HS-5 (cell line): Measurements from ENCODE around the gene UBE2N.

ENCODE experiments used
- DNase-seq: peaks from one replicate; pipeline ENCODE4 v3.0.0-alpha.2; 2012; ENCODE audit warnings: low read depth

The UBE2N gene

DNA sequence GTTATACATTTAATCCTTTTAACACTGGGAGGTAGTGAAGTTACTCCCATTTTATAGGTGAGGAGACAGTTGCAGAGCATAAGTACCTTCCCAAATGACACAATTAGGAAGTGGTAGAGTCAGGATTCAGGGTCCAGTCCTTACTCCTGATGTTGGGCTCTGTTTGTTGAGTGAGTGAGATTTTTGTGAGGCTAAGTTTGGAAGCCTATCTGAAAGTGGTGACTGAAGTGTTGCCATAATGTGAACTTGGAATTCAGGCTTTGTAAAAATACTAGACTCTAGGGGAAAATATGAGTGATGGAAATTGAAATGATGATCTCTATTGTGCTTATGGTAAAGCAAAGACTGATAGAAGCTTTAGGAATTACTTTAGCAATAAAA is 61.8 kb downstream of the UBE2N start:
- DNase-seq = no peak

DNA sequence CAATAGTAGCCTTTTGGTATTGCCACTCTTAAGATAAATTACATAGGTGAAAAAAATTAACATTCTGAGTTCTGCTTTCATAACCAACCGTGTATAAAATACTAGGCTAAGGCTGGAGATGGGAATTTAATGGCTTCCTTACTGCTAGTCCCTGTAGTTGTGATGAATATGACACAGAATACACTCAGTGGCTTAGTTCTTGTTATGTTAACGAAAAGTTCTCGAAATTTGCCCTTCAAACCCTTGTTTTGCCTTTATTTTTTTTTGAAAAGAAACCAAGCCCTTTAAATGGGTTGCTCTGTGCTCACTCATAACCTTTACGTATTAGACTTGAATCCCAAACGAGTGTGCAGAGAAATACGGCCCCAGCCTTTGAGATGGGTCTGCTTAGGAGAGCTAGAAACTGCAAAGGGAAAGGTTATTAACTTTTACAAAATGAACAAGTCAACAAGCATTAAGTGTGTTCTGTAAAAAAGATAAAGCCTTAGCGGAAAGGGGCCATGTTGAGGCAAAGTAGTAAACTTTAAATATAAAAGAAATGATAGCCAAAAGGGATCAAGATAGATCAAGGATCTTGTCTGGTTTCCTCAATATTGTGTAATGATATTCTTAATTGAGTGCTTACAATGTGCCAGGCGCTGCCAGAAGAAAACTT is 62.3 kb downstream of the UBE2N start:
- no peak for DNase-seq

DNA sequence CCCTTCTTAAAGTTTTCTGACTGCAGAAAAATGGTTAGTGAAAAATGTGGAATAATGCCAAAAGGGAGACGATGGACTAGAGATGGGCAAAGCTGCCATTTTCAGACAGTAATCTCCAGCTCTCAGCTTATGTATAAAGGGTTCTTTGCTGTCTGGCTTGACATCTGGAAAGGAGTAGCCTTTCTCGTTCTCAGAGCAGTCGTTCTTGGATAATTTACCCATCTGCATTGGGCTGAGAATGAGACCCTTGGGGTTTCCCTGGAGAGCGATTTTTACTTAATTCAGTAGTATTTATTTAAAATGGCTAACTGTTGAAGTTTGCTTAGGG is 62.8 kb downstream of the UBE2N start:
- DNase-seq = no peak

DNA sequence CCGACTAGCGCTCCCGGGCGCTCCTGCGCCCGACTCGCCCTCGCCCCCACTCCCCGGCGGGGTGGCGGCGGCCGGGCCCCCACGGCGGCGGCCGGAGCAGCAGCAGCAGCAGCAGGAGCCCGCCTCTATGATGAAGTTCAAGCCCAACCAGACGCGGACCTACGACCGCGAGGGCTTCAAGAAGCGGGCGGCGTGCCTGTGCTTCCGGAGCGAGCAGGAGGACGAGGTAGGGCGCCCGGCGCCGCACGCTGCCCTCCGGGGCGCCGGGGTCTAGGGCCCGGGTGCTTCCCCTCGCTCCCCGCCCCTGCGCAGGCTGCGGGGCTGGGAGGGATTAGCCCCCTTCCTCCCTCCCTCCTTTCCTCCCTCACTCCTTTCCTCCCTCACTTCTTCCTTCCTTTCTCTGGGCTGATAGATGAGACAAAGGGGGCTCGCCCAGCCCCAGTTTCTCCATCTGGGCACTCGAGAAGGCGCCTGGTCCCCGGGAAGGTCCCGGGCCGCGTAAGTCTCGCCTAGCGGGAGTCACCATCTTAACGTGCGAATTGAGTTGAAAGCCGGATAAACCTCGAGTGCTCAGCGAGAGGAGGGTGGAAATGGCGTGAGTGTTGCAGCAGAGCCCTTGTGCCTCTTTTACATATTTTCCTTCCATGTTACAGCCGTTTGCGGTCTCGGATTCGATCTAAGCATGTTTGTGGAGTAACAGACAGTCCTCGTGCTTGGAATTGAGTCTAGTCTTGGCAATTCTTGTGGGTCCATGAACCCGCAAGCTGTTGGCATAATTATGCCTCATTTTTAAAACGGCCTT is 63.4 kb downstream of the UBE2N start:
- peak; percentile 49 for DNase-seq

DNA sequence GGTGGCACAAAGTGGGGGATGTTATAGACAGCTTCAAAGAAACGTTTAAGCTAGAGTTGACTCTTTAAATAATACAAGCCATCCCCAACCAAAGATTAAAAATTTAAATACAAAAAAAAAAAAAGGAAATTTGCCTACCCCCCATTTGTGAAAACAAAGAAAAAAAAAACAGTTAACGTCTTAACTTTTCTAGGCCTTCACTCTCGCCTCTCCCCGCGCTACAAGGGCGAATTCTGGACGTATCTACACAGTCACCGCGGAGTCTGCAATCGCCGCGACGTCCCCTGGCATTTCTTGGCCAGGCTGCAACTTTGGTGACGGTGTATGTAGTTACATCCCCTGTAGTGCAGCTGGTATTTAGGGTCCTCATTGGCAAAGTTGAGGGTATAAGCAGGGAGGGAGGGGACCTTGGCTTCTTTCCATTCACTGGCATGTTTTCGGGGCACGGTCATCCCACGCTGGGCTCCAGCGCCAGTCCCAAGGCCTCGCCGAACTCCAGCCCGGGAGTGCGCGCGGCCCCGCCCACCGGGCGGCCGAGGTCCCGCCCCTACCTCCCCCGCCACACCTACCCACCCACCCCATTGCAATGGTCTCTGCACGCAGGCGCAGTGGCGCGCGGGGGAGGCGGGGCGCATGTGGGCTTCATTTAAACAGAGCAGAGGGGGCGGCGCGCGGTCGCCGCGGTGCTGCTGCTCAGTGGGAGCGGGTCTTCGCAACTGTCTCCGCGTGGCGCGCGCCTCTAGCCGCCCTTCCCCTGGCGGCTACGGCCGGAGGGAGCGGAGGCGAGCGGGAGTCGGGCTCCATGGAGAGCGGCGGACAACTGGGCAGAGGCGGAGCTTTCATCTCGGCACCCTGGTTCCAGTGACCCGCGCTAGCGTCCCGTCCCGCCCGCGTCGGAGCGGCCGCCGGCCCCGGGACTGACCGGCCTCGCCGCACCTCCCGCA is 64.2 kb downstream of the UBE2N start, which contains the start of gene NUDT4:
Gene NUDT4 (plus strand): TSS at position 674 of the 944 bp plus-strand sequence. CDS start 398 bp downstream, outside the sequence.
- peak; percentile 68 for DNase-seq

DNA sequence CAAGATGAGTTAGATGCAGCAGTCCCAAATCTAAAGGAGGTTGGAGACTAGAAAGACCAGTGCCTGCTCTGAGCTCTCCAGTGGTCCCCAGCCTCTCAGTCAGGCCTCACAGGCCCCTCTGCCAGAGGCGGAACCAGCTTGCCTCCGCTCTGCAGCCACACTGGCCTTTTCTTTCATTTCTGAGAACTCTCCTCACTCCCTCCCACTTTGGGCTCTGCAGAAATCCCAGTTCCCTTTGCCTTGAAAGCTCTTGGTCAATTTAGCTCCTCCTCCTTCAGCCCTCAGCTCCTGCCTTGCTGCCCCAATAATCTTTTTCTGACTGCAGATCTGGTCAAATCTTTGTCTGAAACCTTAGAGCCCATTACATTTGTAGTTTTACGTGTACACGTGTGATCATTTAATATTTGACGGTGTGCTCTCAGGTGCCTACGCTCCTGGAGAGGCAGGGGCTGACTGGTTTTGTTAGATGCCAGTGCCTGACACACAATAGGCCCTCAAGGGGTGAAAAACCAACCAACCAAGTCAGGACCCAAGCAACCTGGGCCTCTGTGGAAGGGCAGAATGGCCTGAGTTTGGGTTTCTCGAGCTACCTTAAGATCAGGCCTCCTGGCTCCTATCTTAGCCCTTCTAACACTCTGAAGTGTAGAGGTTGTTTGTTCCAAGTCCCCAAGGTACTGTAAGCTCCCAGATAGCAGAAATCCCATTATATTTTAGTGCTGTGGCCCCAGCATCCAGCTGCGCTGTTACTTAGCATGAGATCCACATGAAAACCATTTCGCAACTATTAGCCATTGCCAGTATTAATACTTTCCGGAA is 65.1 kb downstream of the UBE2N start:
- DNase-seq = no peak

DNA sequence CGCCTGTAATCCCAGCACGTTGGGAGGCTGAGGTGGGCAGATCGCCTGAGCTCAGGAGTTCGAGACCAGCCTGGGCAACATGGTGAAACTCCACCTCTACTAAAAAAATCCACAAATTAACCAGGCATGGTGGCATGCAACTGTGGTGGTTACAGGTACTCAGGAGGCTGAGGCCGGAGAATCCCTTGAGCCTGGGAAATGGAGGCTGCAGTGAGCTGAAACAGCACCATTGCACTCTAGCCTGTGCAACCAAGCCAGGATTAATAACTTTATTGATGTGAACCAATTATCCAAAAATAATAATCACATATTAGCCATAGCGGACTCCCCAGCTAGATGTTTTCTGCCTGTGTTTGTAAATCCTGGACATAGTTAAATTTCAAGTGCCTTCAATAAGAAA is 65.8 kb downstream of the UBE2N start:
- DNase-seq = no peak

DNA sequence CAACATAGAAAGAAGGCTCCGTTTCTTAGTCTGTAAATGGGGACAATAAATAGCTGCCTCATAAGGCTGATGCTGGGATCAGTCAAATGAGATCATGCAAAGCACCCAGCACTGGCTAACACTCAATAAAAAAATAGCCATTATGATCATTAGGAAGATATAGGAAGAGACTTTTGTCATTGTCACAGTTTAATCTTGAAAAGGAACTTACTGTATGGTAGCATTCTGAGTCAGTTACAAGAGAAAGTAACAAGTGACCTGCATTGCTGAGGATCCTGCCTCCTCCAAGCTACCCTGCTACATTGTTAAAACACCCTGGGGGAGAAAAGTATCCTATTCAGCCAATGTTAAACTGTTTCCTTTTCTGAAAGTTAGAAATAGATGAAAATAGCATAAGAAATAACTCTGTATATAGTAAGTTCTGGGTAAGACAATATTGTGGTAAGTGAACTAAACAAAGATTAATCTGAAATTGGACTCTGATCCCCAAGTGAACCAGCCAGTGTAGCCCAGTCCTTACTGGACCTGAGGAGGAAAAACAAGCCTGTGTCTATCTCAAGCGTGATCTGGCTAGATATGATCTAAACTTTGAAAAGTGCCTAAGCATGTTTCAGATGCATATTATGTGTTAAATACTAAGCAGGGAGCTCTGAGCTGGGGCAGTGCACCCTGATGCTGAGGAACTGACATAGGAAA is 67.6 kb downstream of the UBE2N start:
- DNase-seq = no peak

DNA sequence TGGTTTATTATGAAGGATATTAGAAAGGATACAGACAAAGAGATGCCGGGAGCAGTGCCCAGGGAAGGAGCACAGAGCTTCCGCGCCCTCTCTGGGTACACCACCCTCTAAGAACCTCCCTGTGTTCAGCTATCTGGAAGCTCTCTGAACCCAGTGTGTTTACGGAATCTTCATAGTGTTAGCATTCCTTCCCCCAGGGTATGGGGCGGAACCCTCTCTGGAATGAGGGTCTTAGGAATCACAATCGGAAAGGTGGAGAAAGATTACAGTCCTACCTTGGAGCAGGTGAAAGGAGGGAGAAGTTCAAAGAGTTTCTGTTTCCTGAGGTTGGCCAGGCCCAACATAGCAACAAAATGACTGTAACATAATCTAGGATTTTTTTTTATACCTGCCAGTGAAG is 70.8 kb downstream of the UBE2N start:
- DNase-seq = no peak

DNA sequence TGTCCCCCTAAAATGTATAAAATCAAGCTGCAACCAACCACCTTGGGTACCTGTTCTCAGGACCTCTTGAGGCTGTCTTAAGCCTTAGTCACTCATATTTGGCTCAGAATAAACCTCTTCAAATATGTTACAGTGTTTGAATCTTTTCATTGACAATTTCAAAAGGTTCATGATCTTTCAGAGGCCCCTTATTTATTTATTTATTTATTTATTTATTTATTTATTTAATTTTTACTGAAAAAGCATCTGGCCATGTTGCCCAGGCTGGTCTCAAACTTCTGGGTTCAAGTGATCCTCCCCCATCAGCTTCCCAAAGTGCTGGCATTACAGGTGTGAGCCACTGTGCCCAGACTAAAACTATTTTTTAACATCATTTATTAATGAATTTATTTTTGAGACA is 72.2 kb downstream of the UBE2N start:
- no peak for DNase-seq

DNA sequence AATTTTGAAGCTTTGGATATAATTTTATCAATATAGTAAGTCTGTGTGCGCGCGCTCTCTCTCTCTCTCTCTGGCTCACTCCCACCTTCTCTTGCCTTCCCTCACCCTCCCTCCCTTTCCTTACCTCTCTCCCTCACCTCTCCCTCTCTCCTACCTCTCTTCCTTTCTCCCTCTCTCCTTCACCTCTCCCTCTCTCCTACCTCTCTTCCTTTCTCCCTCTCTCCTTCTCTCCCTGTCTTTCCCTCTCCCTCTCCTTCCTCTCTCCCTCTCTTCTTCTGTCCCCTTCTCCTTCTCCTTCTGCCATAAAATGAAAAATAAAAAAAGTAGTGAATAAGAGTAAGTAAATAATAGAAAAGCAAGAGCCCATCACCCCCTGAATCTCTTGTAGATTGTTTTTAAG is 73.0 kb downstream of the UBE2N start:
- no peak for DNase-seq

DNA sequence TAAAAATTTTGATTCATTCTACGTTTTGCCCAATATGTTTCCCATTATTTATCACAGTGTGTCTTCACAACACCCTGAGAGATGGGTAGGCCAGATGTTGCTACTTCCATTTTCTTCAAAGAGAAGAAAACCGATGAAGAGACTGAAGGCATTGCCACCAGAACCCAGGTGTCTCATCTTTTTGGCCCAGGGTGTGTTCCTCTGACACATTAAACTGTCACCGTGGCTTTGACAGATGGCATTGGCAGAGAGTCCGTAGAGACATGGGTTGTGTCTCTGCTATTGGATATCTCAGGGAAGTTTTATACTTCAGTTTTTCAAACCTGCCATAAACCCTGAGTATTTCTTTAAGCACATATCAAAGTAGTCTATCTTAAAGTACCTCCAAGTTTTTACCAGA is 75.3 kb downstream of the UBE2N start:
- no peak for DNase-seq

DNA sequence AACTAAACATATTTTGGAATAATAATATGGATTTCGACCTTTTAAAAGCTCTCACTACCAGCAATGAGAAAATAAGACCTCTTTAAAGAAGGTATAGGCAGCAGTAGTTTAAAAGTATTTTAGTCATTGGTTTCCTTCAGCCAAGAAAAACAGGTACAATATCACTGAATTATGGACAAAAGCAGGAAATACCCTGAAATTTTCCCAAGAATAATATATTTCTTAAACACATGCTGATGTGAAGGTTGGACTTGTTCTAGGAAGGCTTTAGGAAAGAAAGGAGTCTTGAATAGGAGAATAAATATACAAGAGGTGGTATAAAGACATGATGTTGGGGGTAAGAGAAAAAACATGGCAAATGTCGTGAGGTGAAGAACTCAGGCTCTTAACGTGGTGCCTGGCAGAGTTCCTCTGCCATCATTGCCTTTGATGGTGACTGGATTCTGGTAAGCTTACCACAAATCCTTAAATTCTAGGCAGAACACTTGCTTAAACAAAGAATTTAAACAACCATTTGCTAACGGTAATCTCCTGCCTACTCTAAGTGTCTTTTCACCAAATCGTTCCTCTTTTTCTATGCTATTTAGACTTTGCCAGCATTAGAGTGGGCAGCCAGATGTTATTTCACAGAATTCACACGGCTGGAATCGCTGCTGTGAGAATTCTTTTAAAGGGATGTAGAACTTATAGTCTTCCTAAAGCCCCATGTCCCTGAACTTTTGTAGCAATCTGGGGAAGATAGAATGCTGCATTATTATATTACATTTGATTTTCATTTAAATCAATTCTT is 75.9 kb downstream of the UBE2N start:
- no peak for DNase-seq

DNA sequence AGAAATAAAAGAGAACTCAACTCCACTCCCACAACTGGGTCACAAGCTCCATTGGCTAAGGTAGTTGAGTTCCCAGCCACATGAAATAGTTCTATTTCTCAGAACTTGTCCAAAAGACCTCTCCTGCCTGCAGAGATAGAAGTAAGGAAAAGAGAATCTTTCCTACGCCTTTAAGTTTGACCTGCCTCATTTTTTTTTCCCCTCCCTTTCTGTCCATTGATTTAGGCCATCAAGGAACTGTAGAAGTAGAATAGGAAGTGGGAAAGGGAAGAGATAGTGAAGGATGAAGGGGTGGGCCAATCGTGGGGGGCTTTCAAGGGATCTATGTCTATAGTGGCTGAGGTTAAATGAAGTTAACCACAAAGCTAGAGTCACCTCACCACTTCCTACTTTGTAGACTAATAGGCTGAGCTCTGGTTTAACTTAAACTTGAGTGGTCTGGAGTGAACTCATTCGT is 77.9 kb downstream of the UBE2N start:
- no peak for DNase-seq

DNA sequence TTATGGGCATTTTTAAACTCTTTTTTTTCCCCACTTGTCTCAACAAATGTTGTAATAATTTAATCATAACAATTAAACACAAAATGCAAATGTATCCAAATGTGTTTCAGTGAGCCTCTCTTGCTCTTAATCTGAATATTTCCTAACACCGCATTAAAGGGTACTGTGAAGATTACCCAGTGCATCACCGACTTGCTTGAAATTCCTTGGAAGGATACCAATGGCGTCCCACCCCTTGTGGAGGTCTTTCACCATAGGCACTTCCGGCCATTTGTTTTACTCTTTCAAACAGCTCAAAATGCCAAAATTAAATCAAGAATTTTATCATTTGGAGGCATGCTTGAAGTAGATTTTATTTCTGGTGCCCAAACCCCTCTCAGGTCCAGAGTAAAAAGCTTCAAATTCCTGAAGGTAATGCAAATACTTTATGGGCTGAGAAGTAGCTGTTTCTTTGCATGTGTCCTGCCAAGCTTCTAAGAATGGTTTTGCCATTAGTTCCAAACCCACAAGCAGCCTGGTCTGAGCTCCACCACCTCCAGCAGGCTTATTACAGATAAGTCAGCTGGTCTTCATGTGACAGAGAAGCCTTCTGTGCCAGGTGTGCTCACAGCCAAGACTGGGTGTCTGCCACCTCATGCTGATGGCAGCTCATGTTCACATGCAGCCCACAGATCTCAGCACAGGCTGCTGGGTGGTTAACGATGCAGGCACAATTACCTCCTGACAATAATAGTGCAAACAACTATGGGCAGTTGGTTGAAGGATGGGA is 80.4 kb downstream of the UBE2N start:
- DNase-seq = no peak

DNA sequence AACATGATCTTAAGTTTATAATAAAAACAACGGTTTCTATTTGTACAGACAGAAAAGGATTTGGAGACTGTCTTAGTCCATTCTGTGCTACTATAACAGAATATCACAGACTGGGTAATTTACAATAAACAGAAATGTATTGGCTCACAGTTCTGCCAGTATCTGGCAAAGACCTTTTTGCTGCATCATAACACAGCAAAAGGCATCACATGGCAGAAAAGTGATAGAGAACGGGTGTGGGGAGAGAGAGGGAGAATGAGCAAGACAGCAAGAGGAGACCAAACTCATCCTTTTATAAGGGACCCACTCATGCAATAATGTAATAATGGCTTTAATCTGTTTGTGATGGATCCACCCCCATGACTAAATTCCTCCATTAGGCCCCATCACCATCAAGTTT is 81.1 kb downstream of the UBE2N start:
- DNase-seq = no peak

DNA sequence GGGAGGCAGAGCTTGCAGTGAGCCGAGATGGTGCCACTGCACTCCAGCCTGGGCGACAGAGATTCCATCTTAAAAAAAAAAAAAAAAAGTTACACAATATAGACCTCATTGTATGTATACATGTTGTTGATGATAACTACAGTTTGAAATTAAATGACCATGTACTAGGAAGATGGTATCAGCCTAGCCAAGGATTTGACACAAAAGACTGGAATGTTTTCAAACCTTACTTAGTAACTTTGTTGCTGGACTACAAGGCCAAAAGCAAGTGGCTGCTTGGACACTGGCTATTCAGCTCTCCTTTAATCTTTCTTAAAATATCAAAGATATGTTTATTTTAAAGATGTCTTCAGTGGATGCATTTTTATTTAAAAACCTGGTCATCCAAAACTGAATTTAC is 82.9 kb downstream of the UBE2N start:
- no peak for DNase-seq

DNA sequence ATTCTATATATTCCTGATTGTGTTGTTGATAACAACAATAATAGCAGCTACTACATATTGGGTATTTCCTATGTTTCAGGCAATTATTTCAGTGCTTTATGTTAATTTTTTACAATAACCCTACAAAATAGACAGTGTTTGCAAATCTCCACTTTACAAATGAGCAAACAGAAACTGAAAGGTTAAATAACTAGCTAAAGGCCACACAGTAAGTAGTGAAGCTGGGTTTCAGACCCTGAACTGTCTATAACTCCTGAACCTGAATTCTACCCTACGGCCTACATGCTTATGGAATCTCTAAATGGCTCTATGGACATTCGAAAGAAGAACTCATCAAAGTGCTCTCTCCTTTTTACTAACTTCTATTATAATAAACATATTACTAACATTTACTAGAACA is 83.7 kb downstream of the UBE2N start:
- no peak for DNase-seq

DNA sequence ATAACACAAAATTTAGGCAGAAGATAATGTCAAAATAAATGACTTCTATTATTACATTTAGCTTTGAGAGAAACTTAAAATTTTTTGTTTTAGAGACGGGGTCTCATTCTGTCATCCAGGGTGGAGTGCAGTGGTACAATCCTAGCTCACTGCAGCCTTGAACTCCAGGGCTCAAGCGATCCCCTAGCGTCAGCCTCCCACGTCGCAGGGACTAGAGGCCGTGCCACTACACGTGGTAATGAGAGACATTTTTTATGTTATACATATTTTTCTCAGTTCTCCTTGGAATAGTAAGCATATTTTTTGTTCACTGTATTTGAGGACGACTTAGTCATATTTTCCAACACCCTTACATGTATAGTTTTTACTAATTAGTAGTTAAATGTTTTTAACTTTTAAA is 85.5 kb downstream of the UBE2N start:
- no peak for DNase-seq
